ENCODE results near the gene PDAP1. TPM values are rescaled to one million over a fixed set of nuclear protein-coding genes. Genes with fewer than 3 reads are reported as not detected.

PDAP1 gene
- total RNA-seq, 1 experiment from 2014 or later: 147 TPM

DNA sequence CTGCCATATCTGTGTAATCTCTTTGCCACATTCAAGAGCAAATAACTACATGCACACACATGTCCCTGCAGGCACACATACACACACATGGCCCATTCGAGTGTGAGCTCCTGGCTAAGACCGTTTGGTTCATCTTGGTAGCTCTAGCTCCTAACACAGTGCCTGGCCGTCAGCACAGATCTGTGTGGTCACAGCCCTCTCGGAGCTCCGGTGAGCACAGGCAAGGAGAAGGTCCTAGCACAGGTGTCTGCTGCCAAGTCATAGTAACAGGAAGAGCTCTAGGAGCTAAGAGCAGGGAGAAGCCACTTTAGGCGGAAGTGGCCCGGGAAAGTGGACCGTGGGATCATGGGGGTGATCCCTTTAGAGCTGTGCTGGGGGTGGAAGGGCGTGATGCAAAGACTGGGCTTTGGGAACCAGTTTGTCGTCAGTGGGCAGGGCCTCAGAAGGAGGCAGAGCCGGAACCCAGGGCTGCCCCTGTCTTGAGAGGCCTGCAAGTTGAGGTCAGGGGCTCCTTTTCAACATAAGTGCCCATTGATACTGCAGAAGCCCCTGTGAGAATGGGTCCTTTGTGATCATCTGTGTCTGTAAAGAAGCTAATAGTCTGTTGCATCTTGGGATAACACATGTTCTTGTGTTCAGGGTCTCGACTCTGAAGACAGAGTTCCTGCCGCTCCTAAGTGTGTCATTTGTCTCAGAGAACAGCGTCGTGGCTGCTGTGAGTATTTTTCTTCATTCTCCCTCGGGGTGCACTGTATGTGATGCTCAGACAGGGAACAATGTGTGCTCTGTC lies 50.5 kb downstream of the PDAP1 start:
- ATAC-seq: no peak

DNA sequence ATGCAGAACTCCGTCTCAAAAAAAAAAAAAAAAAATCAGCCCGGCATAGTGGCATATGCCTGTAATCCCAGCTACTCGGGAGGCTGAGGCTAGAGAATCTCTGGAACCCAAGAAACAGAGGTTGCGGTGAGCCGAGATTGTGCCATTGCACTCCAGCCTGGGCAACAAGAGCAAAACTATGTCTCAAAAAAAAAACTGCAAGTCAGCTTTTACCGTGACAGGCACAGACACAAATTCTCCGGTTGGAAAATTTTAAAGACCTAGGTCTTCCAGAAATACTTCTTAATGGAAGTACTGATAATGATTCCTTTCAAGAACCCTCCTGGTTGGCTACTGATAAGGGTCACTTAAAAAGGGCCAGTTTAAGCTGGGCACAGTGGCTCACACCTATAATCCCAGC lies 53.3 kb downstream of the PDAP1 start:
- Histone ChIP-seq H3K36me3 (ENCODE audit: control insufficient read depth, insufficient read depth, low read length) (peaks cover 12% of the 10 kb centered on the region; the same call in 1 of the 2 replicates), H3K27ac (ENCODE audit: low read length) (no peak overlapping the region), H3K4me1 (ENCODE audit: control insufficient read depth, insufficient read depth, low read length) (no peaks in the 10 kb centered on the region), H3K4me3 (ENCODE audit: low read depth in 2 of 2, low read length in 2 of 2) (no peak overlapping the region), H3K9me3 (ENCODE audit: control insufficient read depth, insufficient read depth, low read depth, low read length) (no peaks in the 10 kb centered on the region), H3K27me3 (ENCODE audit: control insufficient read depth, insufficient read depth, low read length) (no peaks in the 10 kb centered on the region)
- DNase-seq (ENCODE audit: low read depth, low spot score) (no peak), ATAC-seq (no peak)
- POLR2A ChIA-PET: no interaction called here
- CTCF ChIA-PET: interaction anchor here (0.6 kb wide), 1 partner anchor 35 kb away, joined by 3 read pairs; no protein-coding TSS in a partner anchor
- BruUV-seq (replicated peaks): TSS peak; percentile 44
- intact Hi-C loops (cut with micrococcal nuclease; ENCODE audit: unreplicated experiment): no loop called here
- TF ChIP-seq SIN3A (IDR thresholded peaks at IDR 0.05; ENCODE audit: borderline replicate concordance, insufficient read depth, low read depth, low read length) (no peak), POLR2AphosphoS5 (IDR thresholded peaks at IDR 0.05; ENCODE audit: low read depth, low read length) (no peak), TCF7L2 (IDR thresholded peaks at IDR 0.05; ENCODE audit: low read depth, low read length) (no peak)
- TF ChIP-seq, protein P1, sequence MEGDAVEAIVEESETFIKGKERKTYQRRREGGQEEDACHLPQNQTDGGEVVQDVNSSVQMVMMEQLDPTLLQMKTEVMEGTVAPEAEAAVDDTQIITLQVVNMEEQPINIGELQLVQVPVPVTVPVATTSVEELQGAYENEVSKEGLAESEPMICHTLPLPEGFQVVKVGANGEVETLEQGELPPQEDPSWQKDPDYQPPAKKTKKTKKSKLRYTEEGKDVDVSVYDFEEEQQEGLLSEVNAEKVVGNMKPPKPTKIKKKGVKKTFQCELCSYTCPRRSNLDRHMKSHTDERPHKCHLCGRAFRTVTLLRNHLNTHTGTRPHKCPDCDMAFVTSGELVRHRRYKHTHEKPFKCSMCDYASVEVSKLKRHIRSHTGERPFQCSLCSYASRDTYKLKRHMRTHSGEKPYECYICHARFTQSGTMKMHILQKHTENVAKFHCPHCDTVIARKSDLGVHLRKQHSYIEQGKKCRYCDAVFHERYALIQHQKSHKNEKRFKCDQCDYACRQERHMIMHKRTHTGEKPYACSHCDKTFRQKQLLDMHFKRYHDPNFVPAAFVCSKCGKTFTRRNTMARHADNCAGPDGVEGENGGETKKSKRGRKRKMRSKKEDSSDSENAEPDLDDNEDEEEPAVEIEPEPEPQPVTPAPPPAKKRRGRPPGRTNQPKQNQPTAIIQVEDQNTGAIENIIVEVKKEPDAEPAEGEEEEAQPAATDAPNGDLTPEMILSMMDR (IDR thresholded peaks at IDR 0.05): no peak
- TF ChIP-seq, protein P2, sequence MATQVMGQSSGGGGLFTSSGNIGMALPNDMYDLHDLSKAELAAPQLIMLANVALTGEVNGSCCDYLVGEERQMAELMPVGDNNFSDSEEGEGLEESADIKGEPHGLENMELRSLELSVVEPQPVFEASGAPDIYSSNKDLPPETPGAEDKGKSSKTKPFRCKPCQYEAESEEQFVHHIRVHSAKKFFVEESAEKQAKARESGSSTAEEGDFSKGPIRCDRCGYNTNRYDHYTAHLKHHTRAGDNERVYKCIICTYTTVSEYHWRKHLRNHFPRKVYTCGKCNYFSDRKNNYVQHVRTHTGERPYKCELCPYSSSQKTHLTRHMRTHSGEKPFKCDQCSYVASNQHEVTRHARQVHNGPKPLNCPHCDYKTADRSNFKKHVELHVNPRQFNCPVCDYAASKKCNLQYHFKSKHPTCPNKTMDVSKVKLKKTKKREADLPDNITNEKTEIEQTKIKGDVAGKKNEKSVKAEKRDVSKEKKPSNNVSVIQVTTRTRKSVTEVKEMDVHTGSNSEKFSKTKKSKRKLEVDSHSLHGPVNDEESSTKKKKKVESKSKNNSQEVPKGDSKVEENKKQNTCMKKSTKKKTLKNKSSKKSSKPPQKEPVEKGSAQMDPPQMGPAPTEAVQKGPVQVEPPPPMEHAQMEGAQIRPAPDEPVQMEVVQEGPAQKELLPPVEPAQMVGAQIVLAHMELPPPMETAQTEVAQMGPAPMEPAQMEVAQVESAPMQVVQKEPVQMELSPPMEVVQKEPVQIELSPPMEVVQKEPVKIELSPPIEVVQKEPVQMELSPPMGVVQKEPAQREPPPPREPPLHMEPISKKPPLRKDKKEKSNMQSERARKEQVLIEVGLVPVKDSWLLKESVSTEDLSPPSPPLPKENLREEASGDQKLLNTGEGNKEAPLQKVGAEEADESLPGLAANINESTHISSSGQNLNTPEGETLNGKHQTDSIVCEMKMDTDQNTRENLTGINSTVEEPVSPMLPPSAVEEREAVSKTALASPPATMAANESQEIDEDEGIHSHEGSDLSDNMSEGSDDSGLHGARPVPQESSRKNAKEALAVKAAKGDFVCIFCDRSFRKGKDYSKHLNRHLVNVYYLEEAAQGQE (IDR thresholded peaks at IDR 0.05; ENCODE audit: insufficient read depth in 1 of 2, low read depth in 2 of 2, low read length in 1 of 2): no peak
- in situ Hi-C loops (cut with HindIII; ENCODE audit: low pct_unique_long_range_greater_than_20kb, low sequenced_read_pairs): no loop called here

More for the DNA sequence above, 50.5 kb downstream of the PDAP1 start:
- Histone ChIP-seq H3K9me3 (ENCODE audit: control insufficient read depth, insufficient read depth, low read depth, low read length) (no peaks in the 10 kb centered on the region), H3K36me3 (ENCODE audit: control insufficient read depth, insufficient read depth, low read length) (peaks cover 12% of the 10 kb centered on the region; the same call in 1 of the 2 replicates), H3K27ac (ENCODE audit: low read length) (no peak overlapping the region), H3K27me3 (ENCODE audit: control insufficient read depth, insufficient read depth, low read length) (no peaks in the 10 kb centered on the region), H3K4me1 (ENCODE audit: control insufficient read depth, insufficient read depth, low read length) (no peaks in the 10 kb centered on the region), H3K4me3 (ENCODE audit: low read depth in 2 of 2, low read length in 2 of 2) (no peak overlapping the region)
- BruUV-seq (replicated peaks): no TSS peak
- POLR2A ChIA-PET: no interaction called here
- in situ Hi-C loops (cut with HindIII; ENCODE audit: low pct_unique_long_range_greater_than_20kb, low sequenced_read_pairs): no loop called here
- no peak for TF ChIP-seq POLR2AphosphoS5 (IDR thresholded peaks at IDR 0.05; ENCODE audit: low read depth, low read length)
- TF ChIP-seq SIN3A (IDR thresholded peaks at IDR 0.05; ENCODE audit: borderline replicate concordance, insufficient read depth, low read depth, low read length): no peak
- TF ChIP-seq, protein P1 (IDR thresholded peaks at IDR 0.05): no peak
- TF ChIP-seq, protein P2 (IDR thresholded peaks at IDR 0.05; ENCODE audit: insufficient read depth in 1 of 2, low read depth in 2 of 2, low read length in 1 of 2): no peak
- TF ChIP-seq TCF7L2 (IDR thresholded peaks at IDR 0.05; ENCODE audit: low read depth, low read length): no peak
- CTCF ChIA-PET: interaction anchor here (1.0 kb wide), 1 partner anchor 8 kb away, joined by 6 read pairs; no protein-coding TSS in a partner anchor
- intact Hi-C loops (cut with micrococcal nuclease; ENCODE audit: unreplicated experiment): no loop called here
- no peak for DNase-seq (ENCODE audit: low read depth, low spot score)
